ENCODE data around the gene LY6G5C.

DNA sequence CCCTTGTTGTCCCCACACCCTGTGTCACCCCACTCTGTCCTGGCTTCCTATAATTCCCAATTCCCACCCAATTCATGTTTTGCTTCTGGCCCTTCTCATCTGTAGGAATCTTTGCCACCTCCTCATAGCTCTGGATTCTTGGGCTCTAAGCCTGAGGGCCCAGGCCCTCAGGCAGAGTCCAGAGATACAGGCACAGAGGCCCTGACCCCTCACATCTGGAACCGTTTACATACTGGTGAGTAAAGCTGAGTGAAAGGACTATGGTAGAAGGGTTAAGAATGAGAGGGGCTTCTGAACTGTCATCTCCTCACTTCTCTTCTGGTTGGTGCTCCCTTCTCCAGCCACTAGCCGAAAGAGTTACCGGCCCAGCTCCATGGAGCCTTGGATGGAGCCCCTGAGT lies 46.7 kb downstream of the LY6G5C start:
- TF ChIP-seq EZH2 (IDR thresholded peaks at IDR 0.05; ENCODE audit: insufficient read depth, poor library complexity, severe bottlenecking), result no peak
- no peak for TF ChIP-seq EZH2phosphoT487 (IDR thresholded peaks at IDR 0.05; ENCODE audit: insufficient read depth, low read depth)
